ENCODE data around the gene SYP.

DNA sequence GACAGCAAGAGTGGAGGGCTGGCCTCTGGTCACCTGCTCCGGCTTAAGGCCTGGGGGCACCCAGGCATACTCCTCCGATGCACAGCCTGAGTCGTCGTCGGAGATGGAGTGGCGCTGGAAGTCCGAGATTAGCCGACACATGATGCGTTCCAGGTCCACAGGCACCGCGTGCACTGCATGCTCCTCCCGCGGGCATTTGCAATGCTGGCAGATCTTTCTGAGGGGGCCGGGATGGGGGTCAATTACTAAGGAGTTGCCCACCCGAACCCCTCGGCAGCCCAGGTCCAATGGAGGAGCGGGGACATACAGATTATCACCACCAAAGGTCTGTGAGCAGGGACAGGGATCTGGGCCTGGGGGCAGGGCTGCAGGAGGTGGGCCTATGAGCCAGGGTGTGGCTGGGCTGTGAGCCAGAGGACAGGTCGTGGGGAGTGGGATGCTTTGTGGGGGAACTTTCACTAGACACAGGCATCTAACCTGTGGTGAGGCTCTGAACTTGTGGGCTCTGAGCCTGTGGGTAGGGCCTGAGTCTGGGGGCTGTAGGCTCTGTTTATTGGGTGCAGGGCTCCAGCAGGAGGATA lies 16.2 kb downstream of the SYP start:
- no peak for TF ChIP-seq POLR2A (IDR thresholded peaks at IDR 0.05)
- TF ChIP-seq, protein P1, sequence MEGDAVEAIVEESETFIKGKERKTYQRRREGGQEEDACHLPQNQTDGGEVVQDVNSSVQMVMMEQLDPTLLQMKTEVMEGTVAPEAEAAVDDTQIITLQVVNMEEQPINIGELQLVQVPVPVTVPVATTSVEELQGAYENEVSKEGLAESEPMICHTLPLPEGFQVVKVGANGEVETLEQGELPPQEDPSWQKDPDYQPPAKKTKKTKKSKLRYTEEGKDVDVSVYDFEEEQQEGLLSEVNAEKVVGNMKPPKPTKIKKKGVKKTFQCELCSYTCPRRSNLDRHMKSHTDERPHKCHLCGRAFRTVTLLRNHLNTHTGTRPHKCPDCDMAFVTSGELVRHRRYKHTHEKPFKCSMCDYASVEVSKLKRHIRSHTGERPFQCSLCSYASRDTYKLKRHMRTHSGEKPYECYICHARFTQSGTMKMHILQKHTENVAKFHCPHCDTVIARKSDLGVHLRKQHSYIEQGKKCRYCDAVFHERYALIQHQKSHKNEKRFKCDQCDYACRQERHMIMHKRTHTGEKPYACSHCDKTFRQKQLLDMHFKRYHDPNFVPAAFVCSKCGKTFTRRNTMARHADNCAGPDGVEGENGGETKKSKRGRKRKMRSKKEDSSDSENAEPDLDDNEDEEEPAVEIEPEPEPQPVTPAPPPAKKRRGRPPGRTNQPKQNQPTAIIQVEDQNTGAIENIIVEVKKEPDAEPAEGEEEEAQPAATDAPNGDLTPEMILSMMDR (IDR thresholded peaks at IDR 0.05) = no peak
- TF ChIP-seq POLR2AphosphoS5 (IDR thresholded peaks at IDR 0.05) = no peak

Data from breast epithelium (tissue), 3 donors.